IgD-negative memory B cell (primary cell): ENCODE results near the gene KTN1. TPM values are rescaled to one million over a fixed set of nuclear protein-coding genes. Genes with fewer than 3 reads are reported as not detected.

ENCODE experiments used
- H3K27ac Mint-ChIP-seq, 3 donors: one replicate each; pipeline ENCODE4 v1.8.0; 2020 to 2022; ENCODE audit warnings: mild to moderate bottlenecking in 3 of 3, mixed read lengths in 3 of 3, moderate library complexity in 1 of 3
- H3K27me3 Mint-ChIP-seq: one replicate; pipeline ENCODE4 v1.8.0; 2021; ENCODE audit warnings: mixed read lengths
- H3K36me3 Mint-ChIP-seq: one replicate; pipeline ENCODE4 v1.8.0; 2020; ENCODE audit warnings: mild to moderate bottlenecking, mixed read lengths
- H3K4me1 Mint-ChIP-seq, 3 donors: one replicate each; pipeline ENCODE4 v1.8.0; 2020 to 2022; ENCODE audit warnings: mixed read lengths in 3 of 3, mild to moderate bottlenecking in 1 of 3
- H3K4me3 Mint-ChIP-seq, 4 donors: one replicate each; pipeline ENCODE4 v1.8.0; 2020 to 2022; ENCODE audit warnings: mild to moderate bottlenecking in 4 of 4, mixed read lengths in 4 of 4, moderate library complexity in 3 of 4
- H3K9me3 Mint-ChIP-seq, 3 donors: one replicate each; pipeline ENCODE4 v1.8.0; 2020 to 2021; ENCODE audit warnings: mixed read lengths in 3 of 3, mild to moderate bottlenecking in 1 of 3
- polyA plus RNA-seq: library from polyadenylated mRNA; unstranded; fragments of 300-500 nt; fragmentation: Illumina TruSeq; gene quantifications from one replicate; pipeline ENCODE4 v1.2.3, GENCODE V29; 2021

The KTN1 gene
- polyA plus RNA-seq, 1 donor from 2014 or later = 55.3 TPM

DNA sequence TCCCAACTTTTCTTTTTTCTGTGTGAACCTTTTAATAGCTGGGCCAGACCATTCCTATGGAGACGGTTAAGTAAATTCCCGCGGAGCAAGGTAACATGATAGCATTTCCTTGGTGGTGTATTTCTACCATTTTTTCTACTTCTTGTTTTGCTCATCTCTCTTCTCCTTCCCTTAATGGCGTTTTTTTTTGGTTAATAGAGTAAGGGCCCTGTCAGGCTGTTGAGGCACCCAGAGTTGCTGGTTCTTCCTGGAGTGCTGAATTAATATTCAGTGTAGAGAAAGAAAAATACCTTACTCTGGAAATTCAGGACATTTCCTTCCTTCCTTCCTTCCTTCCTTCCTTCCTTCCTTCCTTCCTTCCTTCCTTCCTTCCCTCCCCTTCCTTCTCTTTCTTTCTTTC is 137.6 kb downstream of the KTN1 start:
- H3K9me3 Mint-ChIP-seq = peaks cover 0 to 2% (median 0%) of the 10 kb centered on the region in 3 donors
- peaks cover 0 to 2% (median 0%) of the 10 kb centered on the region in 3 donors for H3K4me1 Mint-ChIP-seq
- H3K4me3 Mint-ChIP-seq = no peak overlapping the region
- peaks cover 1% of the 10 kb centered on the region for H3K27me3 Mint-ChIP-seq
- H3K27ac Mint-ChIP-seq = no peak overlapping the region
- peaks cover 3% of the 10 kb centered on the region for H3K36me3 Mint-ChIP-seq

DNA sequence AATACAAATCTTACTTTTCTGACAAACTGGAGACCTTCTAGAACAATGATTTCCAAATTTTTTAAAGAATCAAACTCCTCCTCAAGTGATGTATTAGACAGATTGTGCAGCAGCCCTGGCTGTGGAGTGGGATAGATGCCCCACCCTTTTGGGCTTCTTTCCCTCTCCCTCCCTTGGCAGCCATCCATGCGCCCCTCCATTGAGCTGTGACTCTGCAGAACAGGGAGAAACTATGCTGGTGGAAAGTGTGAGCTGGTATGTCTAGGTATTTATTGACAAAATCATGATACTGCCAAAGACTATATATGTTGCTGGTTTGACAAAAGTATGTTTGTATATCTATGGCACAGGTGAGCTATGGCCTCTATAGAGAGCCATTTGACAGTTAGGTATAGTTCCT is 138.5 kb downstream of the KTN1 start:
- Mint-ChIP-seq H3K27me3 (no peaks in the 10 kb centered on the region), H3K4me1 (peaks cover 0 to 2% (median 0%) of the 10 kb centered on the region in 3 donors), H3K27ac (peak overlapping the region in 1 of 3 donors; percentile 73), H3K9me3 (no peaks in the 10 kb centered on the region), H3K36me3 (no peaks in the 10 kb centered on the region), H3K4me3 (peak overlapping the region in 1 of 4 donors; percentile 31)

DNA sequence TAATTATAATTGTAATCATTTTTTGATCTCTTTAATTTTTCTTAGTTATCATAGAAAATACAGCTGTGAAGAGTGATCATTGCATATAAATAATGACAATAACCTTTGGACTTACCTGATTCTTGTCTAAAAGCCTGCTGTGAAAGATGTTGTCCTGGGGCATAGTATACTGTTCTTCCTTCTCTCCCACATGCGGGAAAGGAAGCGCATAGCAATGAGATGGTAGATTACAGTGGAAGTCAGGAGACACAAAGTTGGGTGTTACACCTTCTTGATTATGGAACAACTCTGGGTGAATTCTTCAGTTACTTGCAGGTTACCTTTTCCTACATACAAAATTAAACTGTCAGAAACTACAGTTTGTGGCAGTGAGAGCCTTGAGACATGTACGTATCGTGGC is 140.8 kb downstream of the KTN1 start:
- H3K36me3 Mint-ChIP-seq = peaks cover 3% of the 10 kb centered on the region
- peaks cover 0 to 2% (median 0%) of the 10 kb centered on the region in 3 donors for H3K4me1 Mint-ChIP-seq
- no peaks in the 10 kb centered on the region for H3K9me3 Mint-ChIP-seq

DNA sequence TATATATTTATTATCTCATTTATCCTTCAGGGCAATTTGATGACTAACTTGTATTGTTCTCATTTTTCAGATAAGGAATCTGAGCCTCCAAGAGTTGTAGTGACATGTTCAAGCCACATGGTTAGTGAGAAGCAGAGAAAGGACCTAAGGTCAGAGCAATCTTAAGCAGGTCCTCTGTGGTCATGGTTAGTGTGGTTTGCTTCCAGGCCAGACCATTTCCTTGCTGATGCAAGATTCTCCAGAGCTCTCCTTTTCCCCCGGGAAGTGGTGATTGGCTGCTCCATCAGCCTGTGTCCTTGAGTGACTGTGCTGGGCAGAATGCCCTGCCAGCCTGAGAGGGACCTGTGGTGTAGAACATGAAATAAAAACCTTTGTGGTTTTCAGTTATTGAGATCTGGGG is 141.3 kb downstream of the KTN1 start:
- no peak overlapping the region for H3K27ac Mint-ChIP-seq
- no peaks in the 10 kb centered on the region for H3K27me3 Mint-ChIP-seq
- peaks cover 3% of the 10 kb centered on the region for H3K36me3 Mint-ChIP-seq
- H3K4me1 Mint-ChIP-seq = peaks cover 0 to 2% (median 0%) of the 10 kb centered on the region in 3 donors
- no peak overlapping the region for H3K4me3 Mint-ChIP-seq
- H3K9me3 Mint-ChIP-seq = no peaks in the 10 kb centered on the region

More for the DNA sequence above, 140.8 kb downstream of the KTN1 start:
- no peaks in the 10 kb centered on the region for H3K27me3 Mint-ChIP-seq
- no peak overlapping the region for H3K27ac Mint-ChIP-seq
- H3K4me3 Mint-ChIP-seq = no peak overlapping the region

DNA sequence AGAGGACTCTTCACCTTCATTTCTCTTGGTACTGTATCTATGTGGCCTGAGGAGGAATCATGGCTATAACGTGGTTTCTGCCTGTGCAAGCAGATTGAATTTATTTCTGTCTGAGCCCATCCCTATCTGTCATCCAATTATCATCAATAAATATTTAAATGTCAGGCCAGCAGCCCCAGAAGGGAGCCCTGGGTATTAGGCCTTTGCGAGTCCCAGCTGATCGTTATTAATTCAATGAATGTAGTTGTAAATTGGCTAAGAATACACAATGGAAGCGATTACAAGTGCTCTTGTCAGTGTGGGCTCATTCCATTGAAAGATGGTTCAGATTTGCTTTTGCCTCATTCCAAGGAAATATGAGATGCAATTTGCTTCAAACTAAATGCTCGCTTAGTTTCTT is 142.0 kb downstream of the KTN1 start:
- no peak overlapping the region for H3K27ac Mint-ChIP-seq
- H3K27me3 Mint-ChIP-seq = no peaks in the 10 kb centered on the region
- no peak overlapping the region for H3K4me3 Mint-ChIP-seq
- peaks cover 3% of the 10 kb centered on the region for H3K36me3 Mint-ChIP-seq
- peaks cover 0 to 2% (median 0%) of the 10 kb centered on the region in 3 donors for H3K4me1 Mint-ChIP-seq
- no peaks in the 10 kb centered on the region for H3K9me3 Mint-ChIP-seq

DNA sequence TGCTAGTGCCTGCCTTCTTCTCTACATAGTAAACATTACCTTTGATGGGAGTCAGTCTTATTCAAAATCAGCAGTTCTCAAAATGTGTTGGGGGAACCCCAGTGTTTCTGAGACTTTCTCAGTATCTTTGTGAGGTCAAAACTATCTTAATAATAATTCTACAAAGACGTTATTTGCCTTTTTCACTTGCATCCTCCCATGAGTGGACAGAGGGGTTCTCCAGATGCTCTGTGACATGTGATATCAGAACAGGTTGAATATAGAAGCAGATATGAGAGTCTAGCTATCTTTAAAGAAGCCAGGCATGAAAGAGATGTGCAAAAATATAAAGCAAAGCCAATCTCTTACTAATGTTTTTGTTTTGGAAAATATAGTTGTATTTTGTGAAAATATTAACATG is 144.7 kb downstream of the KTN1 start:
- no peaks in the 10 kb centered on the region for H3K4me1 Mint-ChIP-seq
- peaks cover 2% of the 10 kb centered on the region for H3K27me3 Mint-ChIP-seq
- H3K9me3 Mint-ChIP-seq = no peaks in the 10 kb centered on the region
- no peak overlapping the region for H3K4me3 Mint-ChIP-seq
- no peak overlapping the region for H3K27ac Mint-ChIP-seq
- peaks cover 3% of the 10 kb centered on the region for H3K36me3 Mint-ChIP-seq

DNA sequence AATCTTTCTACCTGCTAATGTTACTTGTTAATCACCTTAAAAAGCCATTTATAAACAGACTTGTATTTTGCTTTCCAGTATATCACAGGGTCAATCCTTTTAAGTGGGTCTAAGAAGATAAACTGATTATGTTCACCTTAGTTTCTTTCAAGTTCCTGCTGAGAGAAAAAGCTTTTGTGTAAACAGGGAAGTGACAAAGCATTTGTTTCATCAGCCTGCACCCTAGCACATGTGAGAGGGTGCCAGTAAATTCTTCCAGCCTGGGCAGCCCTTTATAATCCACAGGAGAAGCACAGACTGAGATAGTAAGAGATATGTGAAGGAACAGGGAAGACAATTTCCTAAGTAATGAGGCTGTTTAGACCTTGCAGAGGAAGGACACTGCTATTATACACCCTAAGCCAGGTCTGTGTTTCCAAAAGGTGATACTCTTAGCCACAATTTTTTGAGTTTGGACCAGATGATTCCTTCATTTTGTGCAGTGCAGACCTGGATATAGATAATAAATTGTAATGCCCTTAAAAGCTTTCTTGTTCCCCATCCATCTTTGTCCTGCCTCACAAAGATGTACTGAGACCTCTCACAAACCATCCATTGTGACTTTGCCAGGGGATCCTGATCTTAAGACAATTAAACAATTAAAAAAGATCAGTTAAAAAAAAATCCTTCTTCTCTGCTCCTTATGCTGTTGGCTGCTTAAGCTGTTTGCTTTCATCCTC is 150.7 kb downstream of the KTN1 start:
- no peak overlapping the region for H3K4me3 Mint-ChIP-seq
- H3K4me1 Mint-ChIP-seq = no peaks in the 10 kb centered on the region
- no peak overlapping the region for H3K27ac Mint-ChIP-seq
- H3K27me3 Mint-ChIP-seq = peaks cover 4% of the 10 kb centered on the region
- H3K9me3 Mint-ChIP-seq = peaks cover 0 to 2% (median 2%) of the 10 kb centered on the region in 3 donors
- H3K36me3 Mint-ChIP-seq = no peaks in the 10 kb centered on the region

DNA sequence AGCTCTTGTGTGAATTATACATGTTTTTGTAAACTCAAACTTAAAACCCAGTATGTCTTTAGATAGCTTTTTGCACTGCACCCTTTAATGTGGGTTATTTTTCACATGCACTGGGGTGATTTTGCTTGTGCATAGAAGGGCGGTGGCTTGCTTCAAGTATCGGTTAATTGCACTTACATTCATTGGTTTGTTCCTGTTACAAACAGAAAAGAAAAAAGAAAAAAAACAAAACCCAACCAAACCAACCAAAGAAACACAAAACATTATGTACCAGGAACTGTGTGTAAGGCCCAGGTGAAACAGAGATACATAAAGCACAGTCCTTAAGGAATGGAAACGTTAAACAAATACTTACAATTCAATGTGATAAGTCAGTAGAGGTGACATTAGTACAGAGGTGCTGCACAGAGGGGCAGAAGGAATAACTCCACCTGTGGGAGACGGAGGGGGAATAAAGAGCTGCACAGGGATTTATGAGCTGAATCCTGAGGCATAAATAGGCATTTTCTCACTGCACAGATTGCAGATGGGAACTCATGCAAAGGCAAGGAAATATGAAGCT is 151.4 kb downstream of the KTN1 start:
- no peak overlapping the region for H3K27ac Mint-ChIP-seq
- peaks cover 0 to 3% (median 2%) of the 10 kb centered on the region in 3 donors for H3K9me3 Mint-ChIP-seq
- no peak overlapping the region for H3K4me3 Mint-ChIP-seq
- no peaks in the 10 kb centered on the region for H3K4me1 Mint-ChIP-seq
- H3K27me3 Mint-ChIP-seq = peaks cover 4% of the 10 kb centered on the region
- no peaks in the 10 kb centered on the region for H3K36me3 Mint-ChIP-seq

DNA sequence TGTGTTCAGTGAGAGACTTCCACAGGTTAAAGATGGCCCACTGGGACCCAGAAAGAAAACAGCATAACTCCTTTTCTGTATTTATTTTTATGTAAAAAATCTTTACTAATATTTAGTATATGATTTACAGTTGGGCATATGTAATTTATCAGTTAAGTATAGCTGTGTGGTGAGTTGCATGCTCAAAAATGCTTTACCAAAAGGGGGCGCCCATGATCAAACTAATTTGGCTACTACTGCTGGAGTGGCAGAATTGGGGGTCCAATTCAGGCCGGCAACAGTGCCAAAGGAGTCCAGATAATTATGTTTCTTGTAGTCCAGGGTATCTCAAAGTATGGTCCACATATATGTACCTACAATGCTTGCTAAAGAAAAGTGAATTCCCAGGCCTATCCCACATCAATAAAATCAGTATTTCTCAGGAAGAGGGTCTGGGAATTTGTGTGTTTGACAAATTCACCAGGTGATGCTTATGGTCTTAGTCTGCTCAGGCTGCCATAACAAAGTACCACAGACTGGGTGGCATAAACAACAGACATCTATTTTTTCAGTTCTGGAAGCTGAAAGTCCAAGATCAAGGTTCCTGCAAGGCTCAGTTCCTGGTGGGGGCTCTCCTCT is 152.0 kb downstream of the KTN1 start:
- Mint-ChIP-seq H3K27ac (peak overlapping the region in 1 of 3 donors; percentile 13), H3K9me3 (peaks cover 0 to 3% (median 2%) of the 10 kb centered on the region in 3 donors), H3K4me1 (no peaks in the 10 kb centered on the region), H3K4me3 (no peak overlapping the region), H3K27me3 (peaks cover 4% of the 10 kb centered on the region), H3K36me3 (no peaks in the 10 kb centered on the region)

DNA sequence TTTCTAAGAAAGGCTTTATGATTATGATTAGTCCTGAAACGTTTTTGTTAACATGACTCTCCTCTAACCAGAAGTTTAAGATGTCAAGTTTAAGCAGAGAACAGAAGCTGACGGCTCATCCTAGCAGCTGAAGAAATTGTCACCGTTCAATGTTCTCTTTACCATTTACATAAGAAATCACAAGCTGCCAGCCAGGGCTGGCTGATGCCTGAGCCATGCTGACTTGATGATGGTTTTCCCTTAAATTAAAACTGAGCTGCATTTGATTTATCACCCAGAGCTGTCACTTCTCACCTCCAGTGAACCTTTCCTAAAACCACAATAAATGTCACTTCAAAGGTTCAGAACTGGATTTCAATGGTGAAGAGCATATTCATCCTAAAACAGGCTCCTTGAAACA is 153.6 kb downstream of the KTN1 start:
- Mint-ChIP-seq H3K4me1 (no peaks in the 10 kb centered on the region), H3K27me3 (peaks cover 4% of the 10 kb centered on the region), H3K9me3 (peaks cover 0 to 3% (median 2%) of the 10 kb centered on the region in 3 donors), H3K36me3 (no peaks in the 10 kb centered on the region), H3K27ac (no peak overlapping the region), H3K4me3 (no peak overlapping the region)

Other genes with a start within 250 kb of the KTN1 start
- gene ATG14, start 168.4 kb upstream of the KTN1 start, polyA plus RNA-seq = 4.8 TPM
- gene TBPL2, start 139.6 kb upstream of the KTN1 start, polyA plus RNA-seq = not detected